G401.6 (cell line): ENCODE measurements around the gene ZNF784.
"Not testable (repeated sequence)": the region's sequence is repeated elsewhere in the genome, so short reads cannot be mapped to it uniquely, and the experiment has no call there.

ENCODE experiments used
- FAIRE-seq: peaks from 2 replicates; lab custom pipeline; 2012; peaks lifted over from hg19 to GRCh38; lab: Jason Lieb, UNC

ZNF784 gene

DNA sequence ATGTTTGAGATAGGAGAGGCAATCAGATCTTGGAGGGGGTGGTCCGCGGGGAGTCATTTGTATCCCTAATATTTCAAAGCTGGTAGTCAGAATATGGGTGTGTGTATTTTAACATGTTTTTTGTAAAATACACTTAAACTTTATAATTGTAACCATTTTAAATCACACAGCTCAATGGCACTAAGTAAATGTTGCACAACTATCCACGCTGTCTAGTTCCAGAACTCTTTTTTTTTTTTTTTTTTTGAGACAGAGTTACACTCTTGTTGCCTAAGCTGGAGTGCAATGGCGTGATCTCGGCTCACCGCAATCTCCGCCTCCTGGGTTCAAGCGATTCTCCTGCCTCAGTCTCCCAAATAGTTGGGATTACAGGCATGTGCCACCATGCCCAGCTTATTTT, 40.5 kb downstream of the ZNF784 start:
- not testable (repeated sequence) for FAIRE-seq

- FAIRE-seq, result not testable (repeated sequence)
Measured at GRCh38 chr19:55582284-55582683, 42.1 kb downstream of the ZNF784 start.

- no peak for FAIRE-seq
Measured at GRCh38 chr19:55581823-55582223, 42.5 kb downstream of the ZNF784 start.

- FAIRE-seq, result no peak
Measured at GRCh38 chr19:55581145-55581822, 43.1 kb downstream of the ZNF784 start.

GRCh38 chr19:55580628-55581144, 43.7 kb downstream of the ZNF784 start, which contains the start of gene ZNF579:
Gene ZNF579, minus strand, starts transcription at chr19:55580848. Its CDS starts 1,209 bp downstream, at chr19:55579639.
- no peak for FAIRE-seq

DNA sequence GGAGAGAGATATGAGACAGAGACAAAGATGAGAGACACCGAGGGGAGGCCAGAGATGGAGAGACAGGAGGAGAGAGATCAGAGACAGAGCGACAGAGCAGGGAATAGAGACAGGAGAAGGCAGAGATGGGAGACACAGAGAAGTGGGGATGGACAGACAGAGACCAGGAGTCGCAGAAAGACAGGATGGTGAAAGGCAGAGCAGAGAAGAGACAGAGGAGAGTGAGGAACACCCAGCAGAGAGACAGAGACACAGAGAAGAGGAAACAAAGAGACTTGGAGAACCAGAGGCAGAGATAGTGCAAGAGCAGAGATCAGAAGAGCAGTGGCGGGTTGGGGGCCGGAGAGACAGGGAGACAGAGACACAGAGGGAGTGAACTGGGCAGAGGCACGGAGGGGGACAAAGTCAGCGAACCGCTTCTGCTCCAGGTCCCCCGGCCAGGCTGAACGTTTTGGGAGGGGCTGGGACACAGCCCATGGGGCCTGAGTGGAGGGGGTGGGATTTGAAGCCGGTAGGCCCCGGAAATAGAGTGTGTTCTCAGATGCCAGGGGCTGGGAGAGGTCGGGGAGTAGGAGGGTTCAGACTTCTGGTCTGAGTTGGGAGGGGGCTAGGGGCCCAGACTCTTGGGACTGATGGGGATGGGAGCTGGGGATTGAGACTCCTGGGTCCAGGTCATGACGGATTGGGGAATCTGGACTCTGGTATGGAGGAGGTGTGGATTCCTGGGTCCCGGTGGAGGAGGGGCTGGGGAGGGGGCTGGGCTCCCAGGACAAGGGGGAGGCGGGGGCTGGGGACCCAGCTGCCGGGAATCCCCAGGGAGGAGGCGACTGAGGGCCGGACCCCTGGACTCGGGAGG, 44.4 kb downstream of the ZNF784 start:
- FAIRE-seq, result no peak

GRCh38 chr19:55578761-55579747, 45.3 kb downstream of the ZNF784 start:
- FAIRE-seq, result no peak

- FAIRE-seq, result no peak
Measured at GRCh38 chr19:55578031-55578760, 46.2 kb downstream of the ZNF784 start.

GRCh38 chr19:55576746-55577145, 47.6 kb downstream of the ZNF784 start:
- FAIRE-seq, result no peak

DNA sequence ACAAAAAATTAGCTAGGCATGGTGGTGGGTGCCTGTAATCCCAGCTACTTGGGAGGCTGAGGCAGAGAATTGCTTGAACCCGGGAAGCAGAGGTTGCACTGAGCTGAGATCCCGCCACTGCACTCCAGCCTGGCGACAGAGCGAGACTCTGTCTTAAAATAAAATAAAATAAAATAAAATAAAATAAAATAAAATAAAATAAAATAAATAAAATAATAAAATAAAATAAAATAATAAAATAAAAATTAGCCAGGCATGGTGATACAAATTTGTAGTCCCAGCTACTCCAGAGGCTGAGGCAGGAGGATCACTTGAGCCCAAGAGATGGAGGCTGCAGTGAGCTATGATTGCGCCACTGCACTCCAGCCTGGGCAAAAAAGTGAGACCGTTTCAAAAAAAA, 50.4 kb downstream of the ZNF784 start:
- FAIRE-seq, result not testable (repeated sequence)
